Activated CD4-positive, CD25-positive, alpha-beta regulatory T cell treated with anti-CD3 and anti-CD28 coated beads, Interleukin-2, amount 50 U/mL, for 72 hours (primary cell): ENCODE results near the gene USP25.

ENCODE experiments used
- DNase-seq: peaks from one replicate; pipeline ENCODE4 v3.0.0; 2021

Gene USP25, protein sequence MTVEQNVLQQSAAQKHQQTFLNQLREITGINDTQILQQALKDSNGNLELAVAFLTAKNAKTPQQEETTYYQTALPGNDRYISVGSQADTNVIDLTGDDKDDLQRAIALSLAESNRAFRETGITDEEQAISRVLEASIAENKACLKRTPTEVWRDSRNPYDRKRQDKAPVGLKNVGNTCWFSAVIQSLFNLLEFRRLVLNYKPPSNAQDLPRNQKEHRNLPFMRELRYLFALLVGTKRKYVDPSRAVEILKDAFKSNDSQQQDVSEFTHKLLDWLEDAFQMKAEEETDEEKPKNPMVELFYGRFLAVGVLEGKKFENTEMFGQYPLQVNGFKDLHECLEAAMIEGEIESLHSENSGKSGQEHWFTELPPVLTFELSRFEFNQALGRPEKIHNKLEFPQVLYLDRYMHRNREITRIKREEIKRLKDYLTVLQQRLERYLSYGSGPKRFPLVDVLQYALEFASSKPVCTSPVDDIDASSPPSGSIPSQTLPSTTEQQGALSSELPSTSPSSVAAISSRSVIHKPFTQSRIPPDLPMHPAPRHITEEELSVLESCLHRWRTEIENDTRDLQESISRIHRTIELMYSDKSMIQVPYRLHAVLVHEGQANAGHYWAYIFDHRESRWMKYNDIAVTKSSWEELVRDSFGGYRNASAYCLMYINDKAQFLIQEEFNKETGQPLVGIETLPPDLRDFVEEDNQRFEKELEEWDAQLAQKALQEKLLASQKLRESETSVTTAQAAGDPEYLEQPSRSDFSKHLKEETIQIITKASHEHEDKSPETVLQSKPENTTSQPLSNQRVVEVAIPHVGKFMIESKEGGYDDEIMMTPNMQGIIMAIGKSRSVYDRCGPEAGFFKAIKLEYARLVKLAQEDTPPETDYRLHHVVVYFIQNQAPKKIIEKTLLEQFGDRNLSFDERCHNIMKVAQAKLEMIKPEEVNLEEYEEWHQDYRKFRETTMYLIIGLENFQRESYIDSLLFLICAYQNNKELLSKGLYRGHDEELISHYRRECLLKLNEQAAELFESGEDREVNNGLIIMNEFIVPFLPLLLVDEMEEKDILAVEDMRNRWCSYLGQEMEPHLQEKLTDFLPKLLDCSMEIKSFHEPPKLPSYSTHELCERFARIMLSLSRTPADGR

DNA sequence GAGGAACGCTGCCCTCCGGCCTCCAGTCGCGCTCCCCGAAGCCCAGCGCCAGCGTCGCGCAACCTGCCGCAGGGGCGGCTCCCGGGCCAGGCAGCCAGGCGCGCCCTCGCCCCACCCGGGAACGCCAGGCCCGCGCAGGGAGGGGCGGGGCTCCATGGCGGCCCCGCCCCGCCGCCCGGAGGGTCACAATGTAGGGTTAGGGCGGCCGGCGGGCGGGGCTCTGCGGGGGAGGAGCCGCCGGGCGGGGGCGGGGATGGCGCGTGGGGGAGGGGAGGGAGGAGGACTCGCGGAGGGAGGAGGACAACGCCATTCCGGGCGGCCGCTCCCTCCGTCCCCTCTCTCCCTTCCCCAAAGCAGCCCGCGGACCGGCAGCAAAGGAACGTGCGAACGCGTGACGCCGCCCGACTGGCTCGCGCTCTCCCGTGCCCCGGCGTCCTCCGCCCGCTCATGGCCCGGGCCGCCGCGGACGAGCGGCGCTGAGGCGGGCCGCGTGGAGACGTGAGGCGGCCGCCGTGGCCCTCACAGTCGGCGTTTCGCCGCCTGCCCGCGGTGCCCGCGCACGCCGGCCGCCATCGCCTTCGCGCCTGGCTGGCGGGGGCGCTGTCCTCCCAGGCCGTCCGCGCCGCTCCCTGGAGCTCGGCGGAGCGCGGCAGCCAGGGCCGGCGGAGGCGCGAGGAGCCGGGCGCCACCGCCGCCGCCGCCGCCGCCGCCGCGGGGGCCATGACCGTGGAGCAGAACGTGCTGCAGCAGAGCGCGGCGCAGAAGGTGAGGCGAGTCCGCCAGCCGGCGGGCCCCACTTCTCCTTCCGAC, at the start of gene USP25:
TSS of gene USP25 (plus strand) at position 309 of the 810 bp plus-strand sequence. CDS start at position 721, 412 bp downstream.
- peak; percentile 84 for DNase-seq

DNA sequence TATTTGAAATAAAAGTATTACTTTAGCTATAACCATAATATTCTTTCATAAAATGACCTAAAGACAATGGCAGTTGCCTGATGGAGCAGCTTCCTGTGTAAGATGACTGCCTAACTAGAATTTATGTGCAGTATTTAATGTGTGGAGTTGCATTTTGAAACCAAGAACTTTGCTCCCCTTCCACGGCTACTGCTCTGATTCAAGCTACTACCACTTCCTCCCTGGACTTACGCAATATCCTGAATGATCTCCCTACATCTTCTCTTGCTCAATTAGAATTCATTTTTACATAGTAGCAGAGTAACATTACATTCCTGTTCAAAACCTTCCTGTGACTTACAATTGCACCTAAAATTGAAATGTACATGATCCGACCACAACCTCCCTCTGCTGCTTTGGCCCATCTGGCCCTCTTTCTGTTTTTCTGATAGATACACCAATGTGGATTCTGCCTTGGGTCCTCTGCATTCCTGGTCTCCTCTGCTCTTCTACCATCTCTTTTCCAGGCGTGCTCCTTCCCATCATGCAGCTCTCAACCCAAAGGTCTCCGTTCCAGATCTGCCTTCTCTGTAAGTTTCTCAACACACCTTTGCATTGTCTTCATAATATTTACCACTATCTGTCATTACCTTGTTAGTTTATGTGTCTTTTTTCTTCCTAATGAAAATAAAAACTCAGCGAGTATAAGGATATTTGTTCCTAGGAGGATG, 47.4 kb upstream of the USP25 start:
- DNase-seq = no peak

DNA sequence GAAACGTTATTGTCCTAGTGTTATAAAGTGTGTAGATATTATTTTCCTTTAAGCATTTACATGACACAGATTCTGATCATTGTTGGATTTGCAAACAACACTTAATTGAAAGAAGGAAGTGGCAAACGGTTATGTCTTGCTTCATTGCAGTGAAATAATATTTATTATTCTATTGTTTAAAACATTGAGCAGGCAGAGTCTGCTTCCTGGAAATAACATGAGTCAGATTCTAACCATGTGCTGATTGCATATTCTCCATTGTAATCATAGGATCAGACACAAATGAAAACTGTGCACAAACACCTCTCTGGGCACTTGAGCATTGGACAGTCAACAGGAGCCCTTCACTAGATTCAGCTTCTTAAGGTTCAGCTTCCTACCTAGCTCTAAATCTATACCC, 46.8 kb upstream of the USP25 start:
- DNase-seq = no peak

DNA sequence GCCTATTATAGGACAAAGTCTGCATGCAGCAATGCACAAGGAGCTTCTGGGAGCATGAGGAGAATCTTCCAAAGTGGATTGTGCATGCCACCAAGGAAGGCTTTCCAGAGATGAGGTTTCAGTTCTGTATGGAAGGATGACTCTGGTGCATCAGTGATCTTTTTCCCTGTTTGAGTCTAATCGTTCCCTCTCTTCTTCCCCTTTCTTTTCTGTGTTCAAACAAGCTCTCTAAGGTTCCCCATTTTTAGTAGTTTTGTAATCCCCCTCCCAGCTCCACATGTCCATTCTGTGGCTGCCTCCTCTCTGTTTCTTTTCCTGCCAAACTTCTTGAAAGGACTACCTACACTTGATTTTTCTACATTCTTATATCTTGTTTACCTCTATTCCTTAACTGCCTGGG, 43.3 kb upstream of the USP25 start:
- no peak for DNase-seq

DNA sequence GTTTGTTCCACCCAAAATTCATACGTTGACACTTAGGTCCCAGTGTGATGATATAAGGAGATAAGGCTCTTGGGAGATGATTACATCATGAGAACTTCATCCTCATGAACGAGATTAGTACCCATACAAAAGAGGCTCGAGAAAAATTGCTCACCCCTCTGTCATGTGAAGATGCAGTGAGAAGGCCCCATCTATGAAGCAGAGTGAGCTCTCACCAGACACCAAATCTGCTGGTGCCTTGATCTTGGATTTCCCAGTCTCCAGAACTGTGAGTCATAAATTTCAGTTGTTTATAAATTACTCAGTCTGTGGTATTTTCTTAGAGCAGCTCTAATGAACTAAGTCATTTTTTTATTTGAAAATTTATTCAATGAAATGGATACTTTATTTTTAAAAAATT, 42.6 kb upstream of the USP25 start:
- no peak for DNase-seq

DNA sequence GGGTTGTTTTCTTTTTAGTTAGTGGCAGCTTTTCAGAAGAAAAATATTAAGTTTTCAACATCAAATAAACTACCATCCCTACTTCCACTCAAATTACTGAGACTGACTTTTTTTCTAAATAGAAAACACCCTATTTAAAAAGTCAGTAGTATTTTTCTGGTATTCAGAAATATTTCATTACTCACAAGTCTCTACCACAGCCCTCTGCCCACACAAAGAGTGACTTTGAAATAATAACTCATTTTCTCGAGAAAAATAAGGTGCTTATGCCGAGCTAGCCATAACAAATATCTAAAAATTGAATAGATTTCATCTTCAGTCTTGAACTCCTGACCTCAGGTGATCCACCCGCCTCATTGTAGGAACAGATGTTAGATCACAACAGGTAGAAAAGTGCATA, 41.8 kb upstream of the USP25 start:
- no peak for DNase-seq

DNA sequence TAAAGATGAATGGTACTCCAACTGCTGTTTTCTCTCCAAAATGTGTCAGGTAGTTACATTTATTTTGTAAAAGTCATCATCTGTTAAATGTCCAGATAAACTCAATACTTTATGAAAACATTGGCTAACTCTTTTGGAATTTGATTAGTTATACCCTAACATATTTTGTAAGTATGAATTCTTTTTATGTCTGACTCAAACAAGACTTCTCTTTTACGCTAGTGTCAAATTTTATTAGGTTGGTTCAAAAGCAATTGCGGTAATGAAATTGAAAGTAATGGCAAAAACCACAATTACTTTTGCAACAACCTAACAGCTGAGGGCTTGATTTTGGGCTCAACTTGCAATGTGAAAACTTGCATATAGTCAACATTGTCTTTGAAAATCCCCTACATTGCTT, 41.0 kb upstream of the USP25 start:
- no peak for DNase-seq

DNA sequence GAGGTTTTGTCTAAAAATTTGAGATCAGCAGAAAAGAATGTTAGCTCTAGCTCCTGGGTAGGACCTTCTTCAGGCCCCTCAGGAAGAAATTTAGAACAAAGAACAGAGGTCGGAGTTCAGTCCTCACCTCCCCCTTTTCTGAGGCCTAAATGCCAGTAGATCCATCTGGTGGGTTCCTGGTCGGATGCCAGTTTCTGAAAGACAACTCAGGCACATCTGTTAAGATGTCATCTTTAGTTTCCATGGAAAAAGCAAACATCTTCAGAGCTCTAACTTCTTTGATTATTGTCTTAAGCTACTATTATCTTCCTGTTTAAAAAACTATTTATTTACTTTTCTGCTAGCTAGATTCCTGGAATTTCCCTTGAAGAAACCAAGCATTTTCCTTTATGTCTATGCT, 37.1 kb upstream of the USP25 start:
- DNase-seq = no peak

DNA sequence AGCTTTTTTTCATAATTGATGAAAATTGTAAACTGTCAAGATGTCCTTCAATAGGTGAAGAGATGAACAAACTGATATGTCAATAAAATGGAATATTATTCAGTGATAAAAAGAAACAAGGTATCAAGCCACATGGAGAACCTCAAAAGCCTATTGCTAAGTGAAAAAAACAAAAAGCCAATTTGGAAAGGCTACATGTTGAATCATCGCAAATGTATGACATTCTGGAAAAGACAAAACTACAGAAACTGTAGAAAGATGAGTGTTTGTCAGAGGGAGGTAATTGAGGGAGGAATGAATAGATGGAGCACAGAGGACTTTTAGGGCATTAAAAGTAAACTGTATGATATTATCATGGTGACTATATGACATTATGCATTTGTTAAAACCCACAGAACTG, 34.5 kb upstream of the USP25 start:
- DNase-seq = no peak

DNA sequence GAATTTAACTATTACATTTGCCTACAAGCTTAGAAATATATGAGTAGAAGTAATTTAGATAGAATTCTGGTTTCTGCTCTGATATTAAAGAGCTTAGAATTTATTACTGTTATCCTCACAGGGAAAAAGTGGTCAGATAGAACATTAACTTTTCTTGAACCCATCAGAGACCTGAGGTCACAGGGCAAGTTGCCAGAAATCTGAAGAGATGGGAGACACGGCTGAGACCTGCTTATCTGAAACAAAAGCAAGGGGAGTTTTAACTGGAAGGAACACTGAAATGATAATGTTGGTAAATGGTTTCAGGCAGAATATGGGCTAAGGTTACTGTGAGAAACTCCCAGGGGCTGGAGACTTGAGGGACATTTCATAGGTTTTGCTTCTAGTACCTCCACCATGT, 28.0 kb upstream of the USP25 start:
- DNase-seq = no peak

DNA sequence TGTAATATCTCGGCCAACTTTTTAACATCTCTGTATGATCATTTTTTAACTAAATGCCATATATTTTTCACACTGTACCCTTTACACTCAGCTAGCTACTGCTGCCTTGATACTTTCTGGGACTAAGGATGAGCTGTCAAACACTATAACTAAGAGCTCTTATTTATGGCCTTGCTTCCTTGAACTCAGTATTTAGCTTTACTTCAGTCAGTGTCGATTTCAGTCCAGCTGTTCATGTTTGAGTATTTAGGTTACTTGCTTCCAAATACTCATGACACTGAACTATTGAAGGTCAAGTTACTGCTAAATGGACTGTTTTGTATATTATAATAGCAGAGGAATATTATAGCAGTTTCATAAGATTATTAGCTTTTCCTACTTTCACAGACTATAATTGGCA, 25.9 kb upstream of the USP25 start:
- no peak for DNase-seq

DNA sequence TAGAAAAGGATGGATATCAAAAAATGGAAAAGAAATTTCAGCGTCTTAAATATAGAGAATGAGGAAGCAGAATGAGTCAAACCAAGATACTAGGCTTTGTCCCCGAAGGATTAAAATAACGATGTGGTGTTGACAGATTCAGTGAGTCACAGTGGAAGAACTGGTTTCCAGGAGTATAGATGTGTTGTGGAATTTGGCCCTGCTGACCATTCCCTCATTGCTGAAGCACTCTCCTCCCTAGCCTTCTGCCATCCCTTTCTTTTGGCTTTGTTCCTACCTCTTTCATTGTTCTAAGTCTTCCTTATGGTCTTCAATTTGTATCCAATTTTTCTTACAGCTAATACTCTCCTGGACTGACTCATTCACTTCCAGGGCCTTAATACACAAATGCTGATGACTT, 23.1 kb upstream of the USP25 start:
- DNase-seq = no peak

DNA sequence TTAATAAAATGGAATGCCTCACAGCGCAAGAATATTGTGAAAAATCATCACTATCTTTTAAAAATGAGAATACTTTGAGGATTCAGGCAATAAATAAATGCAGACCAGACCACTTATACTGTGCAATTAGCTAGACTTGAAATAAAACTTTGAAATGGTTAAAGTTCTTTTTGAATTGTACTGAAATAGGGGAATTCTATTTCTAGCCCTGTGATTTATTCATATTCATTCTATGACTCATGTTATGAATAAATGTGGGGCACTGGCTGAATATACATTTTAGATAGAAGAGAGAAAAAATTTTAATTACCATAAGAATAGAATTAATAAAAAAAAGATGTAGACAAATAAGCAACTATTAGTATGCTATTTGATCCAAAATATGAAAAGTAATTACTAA, 16.4 kb upstream of the USP25 start:
- no peak for DNase-seq

DNA sequence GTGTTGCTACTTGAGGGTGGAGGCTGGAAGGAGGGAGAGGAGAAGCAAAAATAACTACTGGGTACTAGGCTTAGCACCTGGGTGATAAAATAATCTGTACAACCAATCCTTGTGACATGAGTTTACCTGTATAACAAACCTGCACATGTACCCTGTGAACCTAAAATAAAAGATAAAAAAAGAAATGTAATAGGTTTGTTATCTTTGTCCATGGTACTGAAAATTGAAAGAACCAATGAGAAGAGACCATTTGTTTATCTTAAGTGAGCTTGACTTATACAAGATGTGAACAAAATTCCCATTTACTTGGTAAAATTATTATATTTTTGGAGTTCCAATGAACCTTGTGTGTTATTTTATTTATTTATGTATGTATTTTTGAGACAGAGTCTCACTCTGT, 11.1 kb upstream of the USP25 start:
- no peak for DNase-seq

DNA sequence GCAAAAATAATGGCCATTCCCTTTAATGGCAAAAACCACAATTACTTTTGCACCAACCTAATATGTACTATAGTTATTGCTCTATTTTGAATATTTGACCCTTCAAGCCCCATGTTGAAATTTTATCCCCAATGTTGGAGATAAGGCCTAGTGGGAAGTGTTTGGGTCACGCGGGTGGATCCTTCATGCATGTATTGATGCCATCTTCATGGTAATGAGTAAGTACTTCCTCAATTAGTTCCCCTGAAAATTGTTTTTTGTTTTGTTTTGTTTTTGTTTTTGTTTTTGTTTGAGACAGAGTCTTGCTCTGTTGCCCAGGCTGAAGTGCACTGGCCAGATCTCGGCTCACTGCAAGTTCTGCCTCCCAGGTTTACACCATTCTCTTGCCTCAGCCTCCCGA, 9.8 kb upstream of the USP25 start:
- no peak for DNase-seq

DNA sequence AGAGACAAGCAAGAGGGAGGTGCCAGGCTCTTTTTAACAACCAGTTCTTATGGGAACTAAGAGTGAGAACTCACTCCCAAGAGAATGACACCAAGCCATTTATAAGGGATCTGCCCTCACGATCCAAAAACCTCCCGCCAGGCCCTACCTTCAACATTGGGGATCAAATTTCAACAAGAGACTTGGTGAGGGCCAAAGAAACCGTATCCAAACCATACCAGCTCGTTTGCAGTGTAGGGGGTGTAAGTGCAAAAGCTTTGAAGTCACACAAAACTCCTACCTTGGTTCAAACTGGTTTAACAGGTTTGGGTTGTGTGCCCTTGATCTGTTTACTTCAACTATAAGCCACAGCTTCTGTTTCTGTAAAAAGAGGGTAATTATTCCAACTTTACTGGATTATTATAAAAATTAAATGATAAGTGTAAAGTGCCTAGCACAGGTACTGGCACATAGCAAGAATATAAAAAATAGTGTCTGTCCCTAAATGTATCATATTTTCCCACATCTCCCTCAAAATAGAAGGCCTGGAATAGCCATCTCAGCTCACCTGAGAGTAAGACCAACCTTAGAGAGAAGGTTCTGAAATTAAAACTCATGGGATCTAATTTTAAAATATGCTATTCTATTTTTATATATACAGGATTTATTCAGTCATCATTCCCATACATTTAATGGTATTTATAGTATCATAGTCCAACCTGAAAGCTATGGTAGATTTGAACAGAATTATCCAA, 7.0 kb upstream of the USP25 start:
- no peak for DNase-seq

DNA sequence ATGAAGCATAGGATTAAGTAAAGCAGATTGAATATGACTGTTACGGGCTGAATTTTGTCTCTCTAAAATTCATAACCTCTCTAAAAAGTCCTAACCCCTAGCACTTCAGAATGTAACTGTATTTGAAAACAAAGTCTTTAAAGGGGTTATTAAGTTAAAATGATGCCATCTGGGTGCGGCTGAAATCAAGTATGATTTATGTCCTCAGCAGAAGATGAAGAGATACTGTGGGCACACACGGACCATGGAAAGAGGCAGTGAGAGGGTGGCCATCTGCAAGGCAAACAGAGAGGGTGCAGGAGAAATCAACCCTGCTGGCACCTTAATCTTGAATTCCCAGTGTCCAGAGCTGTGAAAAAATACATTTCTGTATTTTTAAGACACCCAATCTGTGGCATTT, 3.8 kb upstream of the USP25 start:
- no peak for DNase-seq

DNA sequence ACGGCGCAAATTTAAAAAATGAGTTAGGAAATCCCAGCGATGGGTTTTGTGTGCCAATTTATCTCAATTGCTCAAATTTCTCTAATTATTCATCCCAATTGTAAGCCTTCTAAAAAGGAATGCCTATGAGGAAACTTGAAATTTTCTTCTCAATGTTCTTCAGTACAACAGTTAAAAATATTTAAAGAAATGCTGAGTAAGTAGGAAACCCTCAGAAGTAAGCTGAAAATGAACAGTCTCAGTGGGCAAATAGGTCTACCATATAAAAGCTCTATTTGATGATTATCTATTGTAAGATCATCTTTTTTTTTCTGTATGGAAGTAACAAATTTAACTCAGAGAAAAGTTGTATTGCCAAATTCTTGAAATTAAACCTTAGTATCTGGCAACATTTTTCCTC, 1.7 kb upstream of the USP25 start:
- no peak for DNase-seq

DNA sequence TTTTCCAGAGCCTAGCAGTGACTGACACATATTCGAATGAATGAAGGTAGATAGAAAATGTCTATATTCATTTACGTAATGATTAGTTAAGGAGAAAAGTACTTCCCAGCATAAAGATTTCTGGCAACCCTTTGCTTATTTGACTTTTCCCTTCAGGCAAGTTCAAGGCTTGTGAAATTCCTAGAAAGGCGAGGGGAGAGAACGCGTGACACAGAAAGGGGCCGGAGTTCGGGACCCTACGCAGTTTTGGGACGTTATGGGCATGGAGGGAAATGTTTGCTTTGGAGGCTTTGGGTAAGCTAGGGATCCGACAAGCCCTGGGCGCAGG, 472 bp upstream of the USP25 start:
- no peak for DNase-seq

DNA sequence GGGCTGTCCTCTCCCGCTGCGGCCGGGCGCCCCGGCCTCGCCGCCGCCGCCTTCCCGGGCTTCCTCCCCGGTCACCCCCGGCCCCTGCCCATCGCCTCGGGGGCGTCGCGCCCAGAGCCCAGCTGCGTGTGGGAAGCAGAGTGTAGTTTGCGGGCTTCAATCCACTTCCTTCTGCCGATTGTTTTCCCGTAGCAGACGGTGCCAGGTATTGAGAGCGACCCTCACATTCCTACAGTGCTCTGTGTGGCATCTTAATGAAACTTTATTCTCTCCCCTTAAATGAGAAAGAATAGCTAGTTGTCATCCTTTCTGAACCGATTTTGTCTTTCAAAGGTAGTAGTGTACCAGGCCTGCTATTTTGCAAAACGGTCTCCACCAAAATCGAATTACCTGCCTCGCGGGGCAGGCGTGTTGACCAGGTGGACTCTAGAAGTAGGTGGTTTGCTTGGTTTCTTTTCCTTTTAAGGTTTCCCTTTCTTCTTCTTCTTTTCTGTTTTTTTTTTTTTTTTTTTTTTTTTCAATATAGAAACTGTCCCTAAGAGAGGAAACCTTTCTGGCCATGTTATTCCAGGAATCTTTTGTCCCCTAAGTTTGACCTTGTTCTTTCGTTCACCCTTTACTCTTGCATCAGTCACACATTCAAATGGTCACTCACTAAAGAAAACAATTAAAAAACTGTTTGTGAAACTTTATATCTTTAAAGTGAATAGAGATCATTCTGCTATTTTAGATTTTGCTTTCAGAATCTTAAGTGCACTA, 881 bp downstream of the USP25 start:
- DNase-seq = no peak

DNA sequence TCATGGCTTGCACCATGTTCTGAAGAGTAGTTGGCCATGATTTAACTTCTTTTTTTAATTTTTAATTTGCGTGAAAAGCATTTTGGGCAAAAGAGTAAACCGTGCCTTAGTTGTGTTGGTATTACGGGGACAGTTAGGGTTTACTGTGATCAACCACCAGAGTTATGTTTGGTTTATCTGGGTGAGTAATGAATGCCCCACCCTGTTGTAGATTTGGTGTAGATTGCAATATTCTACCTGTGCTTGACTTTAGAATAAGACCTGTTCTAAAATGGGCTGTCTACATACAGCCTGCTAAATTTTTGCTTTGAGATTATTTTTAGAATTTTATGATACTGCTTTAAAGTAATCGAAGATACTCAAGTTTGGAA, 1.4 kb downstream of the USP25 start:
- no peak for DNase-seq
